Hippocampal formation (tissue), 2 donors: Measurements from ENCODE around the gene PLK5.

Source experiments
- DNase-seq, 2 donors: peaks; one replicate each; lab custom pipeline; 2025; lab: John Stamatoyannopoulos, UW

PLK5 gene

GRCh38 chr19:1577090-1577928 is 53.4 kb downstream of the PLK5 start:
- DNase-seq = no peak

DNA sequence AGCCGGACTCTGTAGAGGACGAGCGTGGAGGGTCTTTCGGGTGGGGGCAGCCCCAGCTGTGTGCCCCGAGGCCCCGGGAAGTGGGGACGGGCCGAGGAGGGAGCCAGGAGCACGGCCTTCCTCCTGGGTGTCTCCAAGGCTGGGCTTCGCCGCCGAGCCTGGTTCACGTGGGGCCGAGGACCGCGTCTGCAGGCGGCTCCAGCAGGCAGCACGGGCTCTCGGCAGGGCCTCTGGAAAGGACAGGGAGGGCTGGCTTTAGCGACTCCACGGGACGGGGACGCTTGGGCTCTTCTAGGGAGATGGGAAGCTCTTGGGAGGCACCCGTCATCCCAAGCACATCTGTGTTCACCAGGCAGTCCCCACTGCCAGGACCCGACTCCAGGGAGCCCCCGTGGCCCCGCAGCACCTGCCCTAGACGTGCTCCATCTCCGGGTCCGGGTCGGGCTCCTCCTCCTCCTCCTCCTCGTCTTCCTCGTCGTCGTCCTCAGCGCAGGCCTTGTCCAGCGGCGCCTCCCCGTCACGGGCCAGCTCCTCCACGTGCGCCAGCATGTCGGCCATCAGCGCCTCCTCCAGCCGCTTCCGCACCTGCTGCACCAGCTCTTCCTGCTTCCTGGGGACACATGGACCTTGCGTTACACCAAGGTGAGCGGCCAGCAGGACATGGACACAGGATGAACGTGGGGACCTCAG is 54.2 kb downstream of the PLK5 start:
- no peak for DNase-seq

DNA sequence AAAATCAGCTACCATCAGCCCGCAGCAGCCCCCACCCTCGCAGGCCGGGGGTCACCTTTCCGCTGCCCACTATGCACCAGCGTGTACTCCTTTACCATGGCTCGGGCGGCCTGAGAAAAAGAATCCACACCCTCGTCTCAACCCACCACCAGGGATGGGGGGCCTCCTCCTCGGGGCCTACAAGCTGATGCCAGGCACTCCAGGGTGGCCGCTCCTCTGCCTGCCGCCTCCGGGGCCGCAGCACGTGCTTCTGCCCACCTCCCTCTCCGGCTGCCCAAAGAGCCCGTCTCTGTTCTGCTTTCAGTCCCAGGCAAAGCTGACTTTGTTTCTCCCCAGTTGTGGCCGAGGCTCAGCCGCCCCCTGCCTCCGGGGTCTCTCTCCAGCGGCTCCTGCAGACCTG is 55.3 kb downstream of the PLK5 start:
- no peak for DNase-seq

- DNase-seq = no peak
These were observed 56.5 kb downstream of the PLK5 start for GRCh38 chr19:1580382-1580781.

DNA sequence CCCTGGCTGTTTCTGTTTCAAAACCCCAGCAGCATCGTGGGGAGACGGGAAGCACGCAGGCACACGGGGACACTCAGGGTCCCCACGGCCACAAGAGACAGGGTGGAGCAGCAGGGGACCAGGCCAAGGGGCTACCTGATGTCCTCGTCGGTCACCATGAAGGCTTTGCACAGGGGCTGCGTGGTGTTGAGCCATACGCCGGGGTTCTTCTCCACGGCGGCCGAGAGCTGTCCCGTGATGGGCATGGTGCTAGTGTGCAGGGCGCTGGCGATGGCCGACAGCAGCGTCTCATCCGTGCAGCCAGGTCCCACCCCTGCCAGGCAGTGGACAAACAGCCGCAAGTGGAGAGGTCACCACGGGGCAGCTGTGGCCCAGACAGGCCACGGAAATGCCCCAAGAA is 57.1 kb downstream of the PLK5 start:
- no peak for DNase-seq

DNA sequence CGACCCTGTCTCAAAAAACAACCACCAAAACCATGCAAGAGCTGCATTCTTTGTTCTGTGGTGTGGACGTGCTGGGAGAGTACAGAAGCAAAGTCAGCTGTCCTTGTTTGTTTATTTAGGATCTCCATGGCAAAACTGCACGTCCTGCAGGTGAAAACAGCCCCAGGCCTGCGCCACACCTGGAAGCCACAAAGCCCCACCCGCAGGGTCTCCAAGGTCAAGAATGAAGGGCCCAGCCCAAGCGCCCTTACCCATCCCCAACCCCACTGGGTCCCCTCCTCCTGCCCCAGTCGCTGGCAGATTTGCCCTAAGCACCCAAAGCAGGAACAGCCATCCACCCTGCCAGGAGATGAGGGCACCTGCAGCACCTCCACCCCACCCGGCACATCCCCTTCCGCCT is 58.3 kb downstream of the PLK5 start:
- no peak for DNase-seq

DNA sequence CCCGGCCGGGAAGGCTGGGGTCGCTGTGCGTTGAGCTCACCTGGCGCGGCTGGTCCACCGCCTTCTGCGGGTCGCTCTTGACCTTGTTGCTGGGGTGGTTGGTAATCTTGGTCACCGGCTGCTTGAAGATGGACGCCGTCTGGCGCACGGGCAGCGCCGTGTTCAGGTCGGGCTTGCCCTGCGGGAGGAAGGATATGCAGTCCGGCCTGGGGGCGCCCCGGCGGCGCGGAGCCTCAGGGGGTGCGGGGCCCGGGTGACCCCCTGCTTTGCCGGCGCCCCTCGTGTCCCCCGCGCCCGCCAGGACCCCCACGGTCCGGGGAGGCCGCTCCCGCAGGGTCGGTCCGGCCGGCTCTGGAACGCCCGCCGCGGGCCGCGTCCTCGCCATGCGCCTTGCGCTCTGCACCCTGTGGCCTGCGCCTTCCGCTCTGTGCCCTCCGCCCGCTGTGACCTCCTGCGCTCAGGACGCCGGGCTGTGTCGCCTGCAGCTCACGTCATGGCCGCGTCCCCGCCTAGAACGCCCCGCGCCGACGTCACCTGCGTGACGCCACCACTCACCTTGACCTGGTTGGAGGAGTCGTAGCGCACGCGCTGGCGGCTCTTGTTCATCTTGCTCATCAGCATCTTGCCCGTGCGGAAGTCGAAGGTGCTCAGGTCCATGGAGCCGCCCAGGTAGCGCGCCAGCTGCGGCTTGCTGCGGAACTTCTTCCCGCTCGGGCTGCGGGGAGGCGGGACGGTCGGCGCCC is 60.8 kb downstream of the PLK5 start:
- DNase-seq = no peak

GRCh38 chr19:1585243-1585580 is 61.3 kb downstream of the PLK5 start:
- no peak for DNase-seq
